RPMI7951 (cell line): ENCODE results near the gene PRRC2B. TPM values are rescaled to one million over a fixed set of nuclear protein-coding genes. Genes with fewer than 3 reads are reported as not detected.
"Not testable (repeated sequence)": the region's sequence is repeated elsewhere in the genome, so short reads cannot be mapped to it uniquely, and the experiment has no call there.

Experiments
- DNase-seq: peaks from one replicate; pipeline ENCODE4 v3.0.0-alpha.2; 2012; ENCODE audit warnings: low read depth
- total RNA-seq: library from RNA; depleted of rRNA; stranded (reverse); fragments of >200 nt; shearing (Covaris generic); gene quantifications from 2 replicates; pipeline ENCODE4 v1.2.3, GENCODE V29; 2014

Gene PRRC2B
- total RNA-seq, 1 experiment from 2014 or later, result 17.4 TPM

DNA sequence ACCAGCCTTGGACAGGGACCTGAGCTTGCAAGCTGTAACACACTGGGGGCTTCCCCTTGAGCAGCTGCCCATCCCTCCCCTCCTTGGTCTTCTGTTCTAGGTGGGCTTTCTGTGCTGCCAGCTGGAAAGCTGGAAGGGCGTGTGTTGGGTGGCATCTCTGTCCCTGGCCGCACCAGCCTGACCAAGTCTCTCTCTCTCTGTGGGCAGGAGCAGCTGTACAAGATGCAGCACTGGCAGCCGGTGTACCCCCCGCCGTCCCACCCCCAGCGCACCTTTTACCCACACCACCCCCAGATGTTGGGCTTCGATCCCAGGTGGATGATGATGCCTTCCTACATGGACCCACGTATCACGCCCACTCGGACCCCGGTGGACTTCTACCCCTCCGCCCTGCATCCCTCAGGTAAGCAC lies 76.7 kb downstream of the PRRC2B start:
- DNase-seq, result no peak

DNA sequence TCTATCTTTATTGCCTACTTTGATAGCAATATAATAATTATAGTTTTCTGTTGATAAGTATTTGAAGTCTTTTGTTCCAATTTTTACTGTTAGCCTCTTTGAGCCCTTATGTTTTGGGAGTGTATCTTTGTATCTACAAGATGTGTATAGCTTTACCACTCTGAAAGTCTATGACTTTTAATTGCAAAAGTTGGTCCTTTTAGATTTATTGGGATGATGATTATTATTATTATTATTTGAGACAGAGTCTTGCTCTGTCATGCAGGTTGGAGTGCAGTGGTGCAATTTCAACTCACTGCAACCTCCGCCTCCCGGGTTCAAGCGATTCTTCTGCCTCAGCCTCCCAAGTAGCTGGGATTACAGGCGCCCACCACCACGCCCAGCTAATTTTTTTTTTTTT lies 78.2 kb downstream of the PRRC2B start:
- not testable (repeated sequence) for DNase-seq

DNA sequence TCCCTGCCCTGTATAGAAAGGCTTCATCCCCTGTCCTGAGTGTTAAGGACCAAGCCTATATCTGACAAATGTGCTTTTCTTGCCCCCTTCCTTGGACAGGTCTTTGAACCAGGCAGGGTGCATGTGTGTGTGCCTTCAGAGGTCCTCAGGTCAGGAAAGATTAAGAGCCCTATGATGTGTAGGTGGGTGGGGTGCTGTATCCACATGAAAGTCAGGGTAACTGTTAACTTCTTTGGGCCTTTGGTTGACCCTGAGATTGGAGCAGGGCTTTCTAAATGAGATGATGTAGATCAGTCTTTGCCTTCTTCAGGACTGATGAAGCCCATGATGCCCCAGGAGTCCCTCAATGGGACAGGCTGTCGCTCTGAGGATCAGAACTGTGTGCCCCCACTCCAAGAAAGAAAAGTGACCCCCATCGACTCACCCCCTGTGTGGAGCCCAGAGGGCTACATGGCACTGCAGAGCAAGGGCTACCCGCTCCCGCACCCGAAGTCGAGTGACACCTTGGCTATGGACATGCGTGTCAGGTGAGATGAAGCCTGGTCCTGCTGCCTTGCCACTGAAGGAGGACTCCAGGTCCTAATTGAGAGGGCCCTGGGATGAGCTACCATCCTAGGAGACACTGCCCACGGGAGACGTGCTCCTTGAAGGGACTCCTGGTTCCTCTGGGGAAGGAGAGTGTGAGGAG lies 79.5 kb downstream of the PRRC2B start:
- DNase-seq, result no peak

DNA sequence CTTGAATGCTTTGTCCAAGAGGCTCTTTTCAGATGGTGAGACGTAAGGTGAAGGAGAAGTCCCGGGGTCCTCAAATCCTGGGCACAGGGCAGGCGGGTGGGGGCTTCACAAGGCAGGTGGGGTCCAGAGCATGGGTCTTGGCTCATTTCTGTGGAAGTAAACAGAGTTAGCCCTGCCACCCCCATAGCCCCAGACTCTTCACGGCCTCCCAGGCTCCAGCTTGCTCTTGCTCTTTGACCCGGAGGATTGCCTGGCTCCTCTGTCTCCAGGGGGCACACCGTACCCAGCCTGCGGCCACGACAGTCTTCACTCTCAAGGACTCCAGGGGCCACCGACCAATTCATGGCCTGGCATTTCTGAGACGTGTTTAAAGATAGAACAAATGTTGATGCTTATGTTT lies 80.0 kb downstream of the PRRC2B start:
- no peak for DNase-seq

DNA sequence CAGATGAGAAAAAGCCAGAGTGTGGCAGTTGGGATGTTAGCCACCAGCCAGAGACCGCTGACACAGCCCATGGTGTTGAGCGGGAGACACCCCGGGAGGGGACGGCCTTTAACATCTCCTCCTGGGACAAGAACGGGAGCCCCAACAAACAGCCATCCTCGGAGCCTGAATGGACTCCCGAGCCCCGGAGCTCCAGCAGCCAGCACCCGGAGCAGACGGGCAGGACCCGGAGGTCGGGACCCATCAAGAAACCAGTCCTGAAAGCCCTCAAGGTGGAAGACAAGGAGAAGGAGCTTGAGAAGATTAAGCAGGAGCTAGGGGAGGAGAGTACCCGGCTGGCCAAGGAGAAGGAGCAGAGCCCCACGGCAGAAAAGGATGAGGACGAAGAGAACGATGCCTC lies 80.8 kb downstream of the PRRC2B start:
- no peak for DNase-seq

DNA sequence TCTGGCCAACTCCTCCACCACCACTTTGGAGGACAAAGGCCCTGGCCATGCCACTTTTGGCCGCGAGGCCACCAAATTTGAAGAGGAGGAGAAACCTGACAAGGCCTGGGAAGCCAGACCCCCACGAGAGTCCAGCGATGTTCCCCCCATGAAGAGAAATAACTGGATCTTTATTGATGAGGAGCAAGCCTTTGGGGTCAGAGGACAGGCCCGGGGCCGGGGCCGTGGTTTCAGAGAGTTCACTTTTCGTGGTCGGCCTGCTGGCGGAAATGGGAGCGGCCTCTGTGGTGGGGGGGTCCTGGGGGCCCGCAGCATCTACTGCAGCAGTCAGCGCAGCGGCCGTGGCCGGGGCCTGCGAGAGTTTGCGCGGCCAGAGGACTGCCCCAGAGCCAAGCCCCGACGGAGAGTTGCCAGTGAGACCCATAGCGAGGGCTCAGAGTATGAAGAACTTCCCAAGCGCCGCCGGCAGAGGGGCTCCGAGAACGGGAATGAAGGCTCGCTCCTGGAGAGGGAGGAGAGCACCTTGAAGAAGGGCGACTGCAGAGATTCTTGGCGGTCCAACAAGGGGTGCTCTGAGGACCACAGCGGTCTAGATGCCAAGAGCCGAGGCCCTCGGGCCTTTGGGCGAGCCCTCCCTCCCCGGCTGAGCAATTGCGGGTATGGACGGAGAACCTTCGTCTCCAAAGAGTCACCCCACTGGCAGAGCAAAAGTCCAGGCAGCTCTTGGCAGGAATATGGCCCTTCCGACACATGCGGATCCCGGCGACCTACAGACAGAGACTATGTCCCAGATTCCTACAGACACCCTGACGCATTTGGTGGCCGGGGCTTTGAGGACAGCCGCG lies 81.4 kb downstream of the PRRC2B start:
- no peak for DNase-seq

DNA sequence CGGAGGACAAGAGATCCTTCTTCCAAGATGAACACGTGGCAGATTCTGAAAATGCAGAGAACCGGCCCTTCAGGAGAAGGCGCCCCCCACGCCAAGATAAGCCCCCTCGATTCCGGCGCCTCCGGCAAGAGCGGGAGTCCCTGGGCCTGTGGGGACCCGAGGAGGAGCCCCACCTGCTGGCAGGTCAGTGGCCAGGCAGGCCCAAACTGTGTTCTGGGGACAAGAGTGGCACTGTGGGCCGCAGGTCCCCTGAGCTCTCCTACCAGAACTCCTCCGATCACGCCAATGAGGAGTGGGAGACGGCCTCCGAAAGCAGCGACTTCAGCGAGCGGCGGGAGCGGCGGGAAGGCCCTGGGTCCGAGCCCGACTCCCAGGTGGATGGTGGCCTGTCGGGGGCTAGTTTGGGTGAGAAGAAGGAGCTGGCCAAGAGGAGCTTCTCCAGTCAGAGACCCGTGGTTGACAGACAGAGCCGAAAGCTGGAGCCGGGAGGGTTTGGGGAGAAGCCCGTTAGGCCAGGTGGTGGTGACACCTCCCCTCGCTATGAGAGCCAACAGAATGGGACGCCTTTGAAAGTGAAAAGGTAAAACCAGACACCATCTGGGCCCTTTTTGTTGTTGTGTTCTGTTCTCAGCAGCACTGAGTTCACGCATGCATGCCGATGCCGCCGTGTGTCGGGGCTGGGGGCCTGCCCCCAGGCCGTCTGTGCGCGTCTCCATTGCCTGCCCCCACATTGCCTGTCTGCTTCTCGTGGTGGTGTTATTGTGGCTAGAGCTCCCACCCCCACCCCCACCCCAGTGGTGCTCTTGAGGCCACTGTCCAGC lies 82.3 kb downstream of the PRRC2B start:
- peak; percentile 1 for DNase-seq

DNA sequence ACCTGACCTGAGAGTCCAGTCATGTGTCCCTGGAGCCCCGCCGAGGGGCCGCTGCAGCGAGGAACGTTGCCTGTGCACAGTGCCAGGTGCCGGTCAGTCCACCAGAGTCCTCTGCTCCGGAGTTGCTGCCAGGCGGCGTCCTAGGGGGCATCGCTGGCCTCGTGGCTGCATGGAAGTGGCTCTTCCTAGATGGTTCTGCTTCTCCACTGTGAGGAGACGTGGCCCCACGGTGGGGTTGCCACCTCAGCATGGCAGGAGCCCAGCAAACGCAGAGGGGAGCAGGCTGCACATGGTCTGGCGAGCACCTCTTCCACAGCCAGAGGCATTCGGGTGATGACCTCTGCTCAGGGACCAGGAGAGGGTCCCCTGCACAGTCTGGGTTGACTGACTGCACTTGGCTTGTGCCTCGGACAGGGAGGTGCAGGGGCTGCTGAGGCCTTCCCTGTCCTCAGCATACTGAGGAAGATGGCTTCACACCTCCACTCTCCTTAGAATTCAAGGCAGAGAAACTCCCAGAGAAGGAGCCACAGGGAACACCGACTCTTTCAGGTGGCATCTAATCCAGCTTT lies 83.0 kb downstream of the PRRC2B start:
- no peak for DNase-seq

DNA sequence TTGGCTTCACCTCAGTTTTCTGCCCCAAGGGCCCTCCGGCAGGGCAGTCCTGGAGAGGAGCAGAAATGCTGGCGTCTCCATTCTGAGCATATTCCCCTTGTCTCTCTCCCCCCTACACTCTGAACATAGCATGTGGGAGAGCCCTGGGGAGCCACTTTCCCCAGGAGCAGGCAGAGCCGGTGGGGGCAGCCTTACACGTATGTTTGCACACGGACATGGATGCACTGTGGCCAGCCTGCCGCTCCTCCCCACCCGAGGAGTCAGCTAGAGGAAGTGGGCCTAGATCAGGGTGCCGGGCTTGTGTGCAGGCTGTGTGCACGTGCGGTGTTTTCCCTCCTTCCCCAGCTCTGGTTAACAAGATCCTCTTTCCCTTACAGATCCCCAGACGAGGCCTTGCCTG lies 83.5 kb downstream of the PRRC2B start:
- no peak for DNase-seq

DNA sequence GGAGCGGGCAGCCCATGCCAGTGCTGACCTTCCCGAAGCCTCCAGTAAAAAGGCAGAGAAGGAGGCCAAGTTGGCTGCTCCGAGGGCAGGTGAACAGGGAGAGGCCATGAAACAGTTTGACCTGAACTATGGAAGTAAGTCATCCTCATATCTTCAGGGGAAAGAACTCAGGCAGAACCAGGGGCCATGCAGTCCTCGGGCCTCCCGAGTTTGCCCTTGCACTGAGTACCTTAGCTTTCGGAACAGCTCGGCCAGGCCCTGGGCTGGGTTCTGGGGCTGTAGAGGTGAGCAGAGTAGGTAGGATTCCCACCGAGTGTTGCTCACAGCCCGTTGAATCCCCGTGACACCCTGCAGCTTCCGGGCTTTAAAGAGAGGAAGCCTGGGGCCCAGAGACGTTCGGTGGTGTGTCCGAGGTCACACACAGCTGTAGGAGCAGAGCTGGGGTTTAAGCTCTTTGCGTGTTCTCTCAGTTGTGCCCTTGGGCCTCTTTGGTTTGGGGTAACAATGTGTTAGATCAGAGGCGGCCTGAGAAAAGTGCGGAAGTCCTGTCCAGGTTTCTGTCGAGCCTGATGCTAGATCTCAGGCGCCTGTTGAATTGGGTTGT lies 84.0 kb downstream of the PRRC2B start:
- no peak for DNase-seq

DNA sequence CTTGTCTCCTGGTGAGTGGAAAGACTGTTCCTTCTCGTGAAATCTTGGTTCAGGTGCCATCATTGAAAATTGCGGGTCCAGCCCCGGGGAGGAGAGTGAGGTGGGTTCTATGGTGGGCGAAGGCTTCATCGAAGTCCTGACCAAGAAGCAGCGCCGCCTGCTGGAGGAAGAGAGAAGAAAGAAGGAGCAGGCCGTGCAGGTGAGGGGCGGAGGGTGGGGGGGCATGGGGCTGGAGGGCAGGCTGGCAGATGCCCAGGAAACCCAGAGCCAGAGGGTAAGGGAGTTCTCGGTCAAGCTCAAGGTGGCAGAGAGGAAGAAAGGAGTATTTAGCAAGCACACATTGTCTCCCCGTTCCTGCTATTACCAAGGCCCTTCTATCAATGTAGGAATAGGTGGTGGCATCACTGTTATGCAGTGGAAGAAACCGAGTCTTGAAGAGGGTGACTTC lies 84.6 kb downstream of the PRRC2B start:
- peak; percentile 5 for DNase-seq

DNA sequence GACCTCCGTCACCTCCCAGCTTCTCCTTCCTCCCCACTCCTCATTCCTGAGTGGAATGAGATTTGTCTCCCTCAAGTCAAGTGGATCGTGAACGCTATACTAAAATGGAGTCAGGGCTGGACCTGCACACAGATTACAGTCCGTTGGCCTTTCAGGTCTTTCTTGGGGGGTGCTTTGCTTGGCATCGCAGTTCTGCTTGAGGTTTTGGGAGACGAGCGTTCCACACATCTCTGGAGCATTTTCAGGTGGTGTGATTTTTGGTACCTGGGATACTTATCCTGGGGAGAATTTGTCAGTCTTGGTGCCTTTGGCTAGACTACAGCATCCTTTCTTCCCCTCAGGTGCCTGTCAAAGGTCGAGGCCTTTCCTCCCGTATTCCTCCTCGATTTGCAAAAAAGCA lies 85.0 kb downstream of the PRRC2B start:
- DNase-seq, result no peak

DNA sequence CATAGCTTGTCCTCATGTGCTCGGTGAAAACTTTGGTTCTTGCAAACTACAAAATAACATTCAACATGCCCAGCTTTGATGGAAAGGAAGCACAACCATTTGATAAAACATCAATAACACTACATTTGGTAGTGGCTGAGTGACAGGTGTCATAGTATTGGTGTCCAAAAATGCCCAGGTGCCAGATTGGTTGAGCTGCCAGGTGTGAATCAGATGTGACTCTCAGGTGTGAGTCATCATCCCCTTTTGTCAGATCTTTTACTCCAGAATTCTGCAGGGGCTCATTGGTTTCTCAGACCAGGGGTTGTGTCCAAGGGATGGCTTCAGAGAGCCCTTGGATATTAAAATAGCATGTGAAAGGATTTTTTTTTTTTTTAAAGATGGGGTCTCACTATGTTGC lies 86.4 kb downstream of the PRRC2B start:
- no peak for DNase-seq

DNA sequence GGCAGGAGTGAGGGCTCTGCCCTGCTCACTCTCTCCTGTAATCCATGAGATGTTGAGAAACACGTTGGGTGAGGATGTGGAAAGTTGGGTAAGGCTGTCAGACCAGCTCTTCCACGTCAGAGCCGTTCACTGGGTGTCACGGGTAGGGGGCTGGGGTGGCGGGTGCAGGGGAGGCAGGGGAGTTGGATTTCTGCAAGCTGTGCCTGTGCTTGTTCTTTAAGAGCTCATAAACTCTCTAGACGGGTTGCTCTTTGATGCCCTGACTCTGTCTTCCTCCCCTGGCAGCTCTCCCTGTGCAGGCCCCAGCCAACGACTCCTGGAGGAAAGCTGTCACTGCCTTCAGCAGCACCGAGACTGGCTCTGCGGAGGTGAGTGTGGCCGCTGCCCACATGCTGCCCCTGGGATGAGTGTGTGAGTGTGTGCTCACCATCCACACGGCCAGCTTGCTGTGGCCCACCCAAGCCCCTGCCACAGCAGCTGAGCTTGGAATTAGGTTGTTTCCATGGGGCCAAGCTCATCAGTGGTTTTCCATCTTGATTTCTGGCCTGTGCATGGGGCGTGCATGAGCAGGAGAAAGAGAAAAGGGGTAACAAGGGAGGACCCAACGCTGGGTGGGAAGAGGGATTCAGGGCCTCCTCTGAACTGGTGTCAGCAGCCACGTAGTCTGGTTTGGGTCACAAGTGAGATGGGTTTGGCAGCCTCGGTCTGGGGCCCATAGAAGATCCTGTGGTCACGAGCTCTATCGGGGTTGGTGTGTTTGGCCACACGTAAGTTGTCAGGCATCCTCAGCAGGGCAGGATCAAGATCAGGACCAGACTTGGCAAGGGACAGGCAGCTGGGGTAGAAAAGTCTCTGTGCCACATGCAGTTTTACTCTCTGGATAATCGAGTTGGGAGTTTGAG lies 87.8 kb downstream of the PRRC2B start:
- DNase-seq, result no peak

DNA sequence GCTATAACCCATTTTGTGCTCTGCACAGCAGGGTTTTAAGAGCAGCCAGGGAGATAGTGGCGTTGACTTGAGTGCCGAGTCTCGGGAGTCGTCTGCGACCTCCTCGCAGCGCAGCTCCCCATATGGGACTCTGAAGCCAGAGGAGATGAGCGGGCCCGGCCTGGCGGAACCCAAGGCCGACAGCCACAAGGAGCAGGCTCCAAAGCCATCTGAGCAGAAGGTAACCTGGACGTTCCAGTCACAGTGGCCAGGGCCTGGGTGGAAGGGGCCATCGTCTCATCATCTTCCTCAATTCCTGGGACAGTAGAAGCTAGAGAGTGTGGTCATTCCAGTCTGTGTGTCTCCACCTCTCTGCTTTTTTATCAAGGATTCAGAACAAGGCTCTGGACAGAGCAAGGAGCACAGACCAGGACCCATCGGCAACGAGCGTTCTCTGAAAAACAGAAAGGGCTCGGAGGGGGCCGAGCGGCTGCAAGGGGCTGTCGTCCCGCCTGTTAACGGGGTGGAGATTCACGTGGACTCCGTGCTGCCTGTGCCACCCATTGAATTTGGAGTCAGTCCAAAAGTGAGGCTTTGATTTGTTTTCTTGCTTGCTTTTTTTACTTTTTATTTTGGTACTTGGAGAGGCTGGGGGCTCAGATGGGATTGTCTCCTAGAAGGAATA lies 88.6 kb downstream of the PRRC2B start:
- no peak for DNase-seq

DNA sequence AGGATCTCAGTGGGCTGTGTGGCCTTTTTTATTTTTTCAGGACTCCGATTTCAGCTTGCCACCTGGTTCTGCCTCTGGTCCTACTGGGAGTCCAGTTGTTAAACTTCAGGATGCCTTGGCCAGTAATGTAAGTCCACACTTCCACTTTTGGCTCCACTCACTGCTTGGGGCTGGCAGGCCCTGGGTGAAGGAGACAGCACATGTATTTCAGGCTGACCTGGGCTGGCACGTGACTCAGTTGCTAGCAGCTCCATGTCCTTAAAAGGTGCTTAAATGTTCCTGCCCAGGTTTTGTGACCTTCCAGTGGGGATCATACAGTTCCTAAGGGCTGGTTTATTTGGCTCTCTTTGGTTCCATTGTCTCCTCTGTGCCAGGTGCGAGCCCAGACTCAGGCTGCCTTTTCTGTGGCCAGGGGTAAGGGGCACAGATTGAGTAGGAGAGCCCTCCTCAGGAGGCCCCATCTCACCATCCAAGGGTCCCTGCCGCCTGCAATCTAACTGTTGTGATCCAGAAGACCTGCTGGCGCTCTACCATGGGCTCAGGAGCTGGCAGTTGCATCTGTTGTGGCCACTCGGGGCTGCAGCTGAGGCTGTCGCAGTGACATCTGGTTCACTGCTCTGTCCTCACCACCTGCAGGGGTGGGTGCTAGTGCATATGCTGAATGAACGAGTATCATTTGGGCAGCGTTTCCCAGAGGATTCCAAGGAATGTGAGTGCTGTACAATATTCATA lies 89.6 kb downstream of the PRRC2B start:
- no peak for DNase-seq

DNA sequence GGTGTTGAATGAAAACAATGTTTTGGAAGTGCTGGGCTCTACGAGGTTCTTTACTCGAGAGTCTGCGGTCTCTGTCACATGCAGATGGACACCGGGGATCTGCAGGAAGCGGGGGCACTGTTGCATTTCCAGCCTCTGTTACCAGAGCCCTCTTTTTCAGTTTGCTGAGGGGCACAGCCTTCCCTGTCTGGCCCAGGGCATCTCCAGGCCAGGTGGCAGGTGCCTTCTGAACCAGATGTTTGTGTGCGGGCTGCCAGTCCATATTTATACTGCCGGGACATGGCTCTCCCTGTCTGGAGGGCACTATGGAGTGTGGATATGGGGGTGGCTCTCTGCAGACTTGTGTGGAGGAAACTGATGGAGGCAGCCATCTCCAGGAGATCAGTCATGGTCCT lies 90.2 kb downstream of the PRRC2B start:
- DNase-seq, result no peak

DNA sequence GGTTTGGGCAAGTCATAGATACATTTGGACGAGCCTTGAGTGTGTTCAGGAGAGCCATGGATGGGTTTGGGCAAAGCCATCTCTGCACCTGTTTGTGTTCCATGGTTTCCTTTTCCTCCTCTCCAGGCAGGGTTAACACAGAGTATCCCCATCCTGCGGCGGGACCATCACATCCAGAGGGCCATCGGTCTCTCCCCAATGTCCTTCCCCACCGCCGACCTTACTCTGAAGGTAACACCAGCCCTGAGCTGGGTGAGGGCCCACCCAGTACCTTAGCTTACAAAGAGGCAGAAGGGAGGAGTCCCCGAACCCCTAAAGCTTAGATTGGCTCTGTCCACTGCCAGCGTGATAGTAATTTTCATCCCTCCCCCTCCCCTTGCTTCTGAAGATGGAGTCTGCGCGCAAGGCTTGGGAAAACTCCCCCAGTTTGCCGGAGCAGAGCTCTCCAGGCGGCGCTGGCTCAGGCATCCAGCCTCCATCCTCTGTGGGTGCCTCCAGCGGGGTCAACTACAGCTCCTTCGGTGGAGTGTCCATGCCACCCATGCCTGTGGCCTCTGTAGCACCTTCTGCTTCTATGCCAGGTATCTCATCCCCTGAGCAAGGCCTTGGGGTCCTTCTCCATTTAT lies 90.8 kb downstream of the PRRC2B start:
- no peak for DNase-seq

DNA sequence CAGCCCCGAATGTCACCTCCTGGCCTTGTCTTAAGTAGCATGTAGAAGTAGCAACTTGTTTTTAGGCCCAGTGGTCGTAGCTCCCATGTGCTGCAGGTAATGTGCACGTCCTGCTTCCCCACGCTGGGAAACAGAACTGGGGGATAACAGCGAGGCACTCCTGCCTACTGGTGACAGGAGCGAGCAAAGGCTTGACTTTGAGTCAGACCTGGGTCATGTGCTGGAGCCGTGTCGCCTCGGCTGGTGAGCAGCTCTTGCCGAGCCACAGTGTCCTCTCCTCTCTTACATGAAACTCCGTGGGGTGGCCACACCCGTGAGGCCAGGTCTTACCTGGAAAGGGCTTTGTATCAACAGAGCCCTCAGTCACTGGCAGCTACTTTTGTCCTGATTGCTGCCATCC lies 91.3 kb downstream of the PRRC2B start:
- DNase-seq, result no peak
